NB4 (cell line): Measurements from ENCODE around the gene CALD1.

Experiments used
- MYC ChIP-seq: IDR thresholded peaks from 2 replicates; pipeline ENCODE4 v1.6.1; 2011; ENCODE audit warnings: low read depth, low read length
- POLR2A ChIP-seq: IDR thresholded peaks from 2 replicates; pipeline ENCODE4 v1.6.1; 2011; ENCODE audit warnings: mild to moderate bottlenecking; ENCODE audit not compliant: insufficient read length; ENCODE audit errors: extremely low read depth
- TF ChIP-seq, protein P1 (sequence below): IDR thresholded peaks from one replicate; pipeline ENCODE4 v1.5.1; 2012; ENCODE audit warnings: low read depth, low read length
- TF ChIP-seq, protein P2 (sequence below): IDR thresholded peaks from 2 replicates; pipeline ENCODE4 v1.6.1; 2011; ENCODE audit warnings: low read depth, low read length

GRCh38 chr7:134932707-134933370 lies 153.4 kb downstream of the CALD1 start:
- TF ChIP-seq, protein P1, sequence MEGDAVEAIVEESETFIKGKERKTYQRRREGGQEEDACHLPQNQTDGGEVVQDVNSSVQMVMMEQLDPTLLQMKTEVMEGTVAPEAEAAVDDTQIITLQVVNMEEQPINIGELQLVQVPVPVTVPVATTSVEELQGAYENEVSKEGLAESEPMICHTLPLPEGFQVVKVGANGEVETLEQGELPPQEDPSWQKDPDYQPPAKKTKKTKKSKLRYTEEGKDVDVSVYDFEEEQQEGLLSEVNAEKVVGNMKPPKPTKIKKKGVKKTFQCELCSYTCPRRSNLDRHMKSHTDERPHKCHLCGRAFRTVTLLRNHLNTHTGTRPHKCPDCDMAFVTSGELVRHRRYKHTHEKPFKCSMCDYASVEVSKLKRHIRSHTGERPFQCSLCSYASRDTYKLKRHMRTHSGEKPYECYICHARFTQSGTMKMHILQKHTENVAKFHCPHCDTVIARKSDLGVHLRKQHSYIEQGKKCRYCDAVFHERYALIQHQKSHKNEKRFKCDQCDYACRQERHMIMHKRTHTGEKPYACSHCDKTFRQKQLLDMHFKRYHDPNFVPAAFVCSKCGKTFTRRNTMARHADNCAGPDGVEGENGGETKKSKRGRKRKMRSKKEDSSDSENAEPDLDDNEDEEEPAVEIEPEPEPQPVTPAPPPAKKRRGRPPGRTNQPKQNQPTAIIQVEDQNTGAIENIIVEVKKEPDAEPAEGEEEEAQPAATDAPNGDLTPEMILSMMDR, result no peak
- TF ChIP-seq, protein P2, sequence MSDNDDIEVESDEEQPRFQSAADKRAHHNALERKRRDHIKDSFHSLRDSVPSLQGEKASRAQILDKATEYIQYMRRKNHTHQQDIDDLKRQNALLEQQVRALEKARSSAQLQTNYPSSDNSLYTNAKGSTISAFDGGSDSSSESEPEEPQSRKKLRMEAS, result no peak
- TF ChIP-seq MYC (no peak), POLR2A (no peak)
